HepG2 (cell line): ENCODE measurements around the gene NKX2-3. TPM values are rescaled to one million over a fixed set of nuclear protein-coding genes. Genes with fewer than 3 reads are reported as not detected.
A peak's percentile ranks its signal among the peaks of the same experiment; 100 is the strongest.

Experiments used
- AGO1 ChIP-seq: fragments of 200-400 bp; formaldehyde crosslinking; IDR thresholded peaks from 2 replicates; pipeline ENCODE4 v1.6.1; 2017; ENCODE audit warnings: mild to moderate bottlenecking, low read depth, low read length, moderate library complexity; ENCODE audit not compliant: poor library complexity, severe bottlenecking
- CBX2 ChIP-seq, 2 experiments: fragments of 200-600 bp in 1 of 2; sonication (generic); formaldehyde crosslinking in 1 of 2; IDR thresholded peaks; 2 replicates each; pipeline versions ENCODE4 v1.7.0 to v1.8.1; 2018 to 2022; ENCODE audit warnings: low read depth in 2 of 2, low read length in 1 of 2, mild to moderate bottlenecking in 1 of 2, missing genetic modification reagents in 1 of 2
- CCAR2 ChIP-seq: fragments of 200-400 bp; formaldehyde crosslinking; optimal IDR thresholded peaks from 2 replicates; pipeline ENCODE3; 2018; ENCODE audit warnings: low read depth, mild to moderate bottlenecking, low read length, moderate library complexity
- CSRNP1 ChIP-seq: sonication (generic); formaldehyde crosslinking; IDR thresholded peaks from 2 replicates; pipeline ENCODE4 v1.8.1; 2023; ENCODE audit warnings: mild to moderate bottlenecking, missing genetic modification reagents
- CTCF ChIP-seq: sonication (generic); formaldehyde crosslinking; IDR thresholded peaks from 2 replicates; pipeline ENCODE4 v1.5.0; 2020; ENCODE audit warnings: mild to moderate bottlenecking, missing genetic modification reagents, moderate library complexity
- ELF3 ChIP-seq: IDR thresholded peaks from 2 replicates; pipeline ENCODE4 v1.6.1; 2016; ENCODE audit warnings: missing genetic modification reagents, missing compliant biosample characterization
- HNRNPLL ChIP-seq: fragments of 200-400 bp; formaldehyde crosslinking; IDR thresholded peaks from 2 replicates; pipeline ENCODE4 v1.6.1; 2017; ENCODE audit warnings: mild to moderate bottlenecking, low read depth, low read length; ENCODE audit not compliant: poor library complexity, severe bottlenecking
- HOXA9 ChIP-seq: sonication (generic); formaldehyde crosslinking; IDR thresholded peaks from 2 replicates; pipeline ENCODE4 v1.8.1; 2022; ENCODE audit warnings: missing genetic modification reagents, mild to moderate bottlenecking, moderate library complexity, borderline replicate concordance
- KAT2B ChIP-seq: fragments of 150-350 bp; IDR thresholded peaks from 2 replicates; pipeline ENCODE4 v1.6.1; 2014; ENCODE audit warnings: low read depth, low read length, borderline replicate concordance
- KDM6A ChIP-seq: IDR thresholded peaks from 2 replicates; pipeline ENCODE4 v1.6.1; 2016; ENCODE audit warnings: low read depth
- MXD4 ChIP-seq: IDR thresholded peaks from 2 replicates; pipeline ENCODE4 v1.6.1; 2016; ENCODE audit warnings: mild to moderate bottlenecking, missing biosample characterization, missing genetic modification reagents
- MYPOP ChIP-seq: sonication (generic); formaldehyde crosslinking; IDR thresholded peaks from 2 replicates; pipeline ENCODE4 v1.8.1; 2023; ENCODE audit warnings: mild to moderate bottlenecking, moderate library complexity, missing genetic modification reagents
- NCOA5 ChIP-seq: sonication (generic); formaldehyde crosslinking; IDR thresholded peaks from 2 replicates; pipeline ENCODE4 v1.4.0; 2020; ENCODE audit warnings: missing genetic modification reagents
- ZBTB42 ChIP-seq: sonication (generic); formaldehyde crosslinking; IDR thresholded peaks from 2 replicates; pipeline ENCODE4 v1.5.0; 2020; ENCODE audit warnings: mild to moderate bottlenecking, missing genetic modification reagents
- ZBTB44 ChIP-seq: sonication (generic); formaldehyde crosslinking; IDR thresholded peaks from 2 replicates; pipeline ENCODE4 v1.4.0; 2020; ENCODE audit warnings: missing genetic modification reagents
- ZBTB7B ChIP-seq: sonication (generic); formaldehyde crosslinking; IDR thresholded peaks from 2 replicates; pipeline ENCODE4 v1.4.0; 2020; ENCODE audit warnings: missing genetic modification reagents
- ZFP36 ChIP-seq: fragments of 150-350 bp; IDR thresholded peaks from 2 replicates; pipeline ENCODE4 v1.6.1; 2018; ENCODE audit warnings: borderline replicate concordance, low read length, low read depth; ENCODE audit not compliant: partially characterized antibody
- ZFYVE20 ChIP-seq: sonication (generic); formaldehyde crosslinking; IDR thresholded peaks from 2 replicates; pipeline ENCODE4 v1.8.0; 2023; ENCODE audit warnings: low read depth, mild to moderate bottlenecking, moderate library complexity, missing genetic modification reagents, borderline replicate concordance
- ZMYM3 ChIP-seq: sonication (generic); formaldehyde crosslinking; IDR thresholded peaks from 2 replicates; pipeline ENCODE4 v1.5.1; 2020; ENCODE audit warnings: mild to moderate bottlenecking, missing genetic modification reagents
- ZNF639 ChIP-seq: conservative IDR thresholded peaks from 2 replicates; pipeline ENCODE4 v1.6.1; 2018; ENCODE audit warnings: missing genetic modification reagents
- ZNF775 ChIP-seq: sonication (generic); formaldehyde crosslinking; IDR thresholded peaks from 2 replicates; pipeline ENCODE4 v1.4.0; 2020; ENCODE audit warnings: missing genetic modification reagents, mild to moderate bottlenecking, moderate library complexity, borderline replicate concordance
- polyA plus RNA-seq, 8 experiments: library from polyadenylated mRNA; depleted of rRNA in 3 of 8; stranded (reverse) in 7 of 8; unstranded in 1 of 8; fragments of >200 nt; fragmentation: Illumina TruSeq in 4 of 8; extraction: Trizol in 4 of 8; gene quantifications; 2 replicates each; pipeline versions ENCODE4 v1.2.1 to v1.2.3, GENCODE V29; 2011 to 2016; ENCODE audit warnings: low read depth in 4 of 8, missing spikeins in 1 of 8, mixed read lengths in 1 of 8; ENCODE audit not compliant: insufficient read depth in 1 of 8
- total RNA-seq, 5 experiments: library from RNA; depleted of rRNA; stranded (reverse); fragments of >200 nt; fragmentation: Illumina TruSeq; extraction: Trizol; gene quantifications; 2 replicates each; pipeline ENCODE4 v1.2.3, GENCODE V29; 2016; ENCODE audit warnings: low read depth in 1 of 5

The NKX2-3 gene
- total and polyA plus RNA-seq, 2 of the 13 experiments (the other 11 are each of a cell fraction or from before 2014, with no cell fraction given): not detected

- TF ChIP-seq CSRNP1 (CRISPR knock-in tag) (no peak), HOXA9 (CRISPR knock-in tag) (no peak), KDM6A (CRISPR knock-in tag) (no peak), ZBTB7B (CRISPR knock-in tag) (no peak), ZFP36 (no peak), ELF3 (CRISPR knock-in tag) (0 out of 2 replicates have a peak, but pooled peaks have one; percentile 7), HNRNPLL (peak; percentile 71), AGO1 (no peak), ZNF775 (CRISPR knock-in tag) (no peak), MYPOP (CRISPR knock-in tag) (no peak), ZFYVE20 (CRISPR knock-in tag) (no peak), ZBTB42 (CRISPR knock-in tag) (no peak), CBX2 (IDR thresholded peaks at IDR 0.05; ENCODE audit: low read depth, low read length) (no peak), CBX2 (CRISPR knock-in tag; IDR thresholded peaks at IDR 0.05; ENCODE audit: low read depth) (peak; percentile 17; the same call in 1 of the 2 replicates), NCOA5 (CRISPR knock-in tag) (no peak), CTCF (CRISPR knock-in tag) (peak; percentile 53), ZNF639 (CRISPR knock-in tag) (no peak), MXD4 (no peak), KAT2B (no peak), CCAR2 (no peak), ZBTB44 (CRISPR knock-in tag) (no peak), ZMYM3 (CRISPR knock-in tag) (peak; percentile 17; the same call in 1 of the 2 replicates)
These were observed 10.1 kb upstream of the NKX2-3 start (continued) for GRCh38 chr10:99522470-99523250.
